ENCODE measurements around the gene MKLN1. TPM values are rescaled to one million over a fixed set of nuclear protein-coding genes. Genes with fewer than 3 reads are reported as not detected.

The MKLN1 gene
- total RNA-seq, 1 experiment from 2014 or later: 48.5 TPM

DNA sequence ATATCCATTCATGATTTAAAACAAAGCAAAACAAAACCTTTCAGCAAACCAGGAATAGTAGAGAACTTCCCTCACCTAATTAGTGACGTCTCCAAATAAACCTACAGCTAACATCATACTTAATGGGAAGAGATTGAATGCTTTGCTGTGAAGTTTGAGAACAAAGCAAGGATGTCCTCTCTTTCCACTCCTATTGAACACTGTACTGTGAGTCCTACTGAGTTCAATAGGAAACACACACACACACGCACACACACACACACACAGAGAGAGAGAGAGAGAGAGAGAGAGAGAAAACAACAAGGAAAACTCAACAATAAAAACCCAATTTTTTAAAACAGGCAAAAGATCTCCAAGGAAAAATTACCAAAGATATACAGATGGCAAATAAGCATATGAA lies 196.4 kb downstream of the MKLN1 start:
- Histone ChIP-seq H3K4me1 (ENCODE audit: control insufficient read depth in 1 of 2, insufficient read depth in 2 of 2, low read length in 2 of 2) (peaks cover 23 to 29% of the 10 kb centered on the region in 2 experiments), H3K9me3 (ENCODE audit: control insufficient read depth in 1 of 2, insufficient read depth in 1 of 2, low read depth in 1 of 2, low read length in 2 of 2) (no peaks in the 10 kb centered on the region), H3K27ac (ENCODE audit: low read depth, low read length) (no peak overlapping the region), H3K4me3 (replicated peaks in 1 of 2; ENCODE audit: low read depth in 1 of 2, low read length in 2 of 2) (no peak overlapping the region), H3K4me2 (ENCODE audit: low read length) (no peak overlapping the region), H3K79me2 (ENCODE audit: insufficient read depth, low read length) (peaks cover 3% of the 10 kb centered on the region; the same call in 1 of the 2 replicates), H3K9ac (ENCODE audit: low read length) (no peak overlapping the region), H3K9me2 (ENCODE audit: insufficient read depth) (no peaks in the 10 kb centered on the region), H3K27me3 (ENCODE audit: insufficient read depth, low read length) (no peaks in the 10 kb centered on the region), H4K20me1 (ENCODE audit: insufficient read depth) (no peaks in the 10 kb centered on the region), H2AFZ (ENCODE audit: low read depth, low read length, poor library complexity, severe bottlenecking) (no peak overlapping the region), H3K36me3 (ENCODE audit: control insufficient read depth in 1 of 2, insufficient read depth in 2 of 2, low read length in 2 of 2) (no peaks in the 10 kb centered on the region)
- POLR2A ChIA-PET: no interaction called here
- ATAC-seq: no peak
- TF ChIP-seq POLR2A (IDR thresholded peaks at IDR 0.05; ENCODE audit: borderline replicate concordance, extremely low read depth, insufficient read depth, insufficient read length) (no peak), YY1 (IDR thresholded peaks at IDR 0.05; ENCODE audit: extremely low read depth, insufficient replicate concordance, low read depth, low read length) (no peak), EZH2phosphoT487 (IDR thresholded peaks at IDR 0.05; ENCODE audit: borderline replicate concordance) (no peak), JUND (IDR thresholded peaks at IDR 0.05) (no peak), TCF7L2 (IDR thresholded peaks at IDR 0.05; ENCODE audit: borderline replicate concordance, extremely low read depth, insufficient read depth, insufficient read length) (no peak), ELF1 (IDR thresholded peaks at IDR 0.05; ENCODE audit: borderline replicate concordance, low read depth) (no peak), POLR2AphosphoS5 (IDR thresholded peaks at IDR 0.05; ENCODE audit: low read depth, low read length) (no peak), SIN3A (IDR thresholded peaks at IDR 0.05; ENCODE audit: low read depth) (no peak), SP1 (IDR thresholded peaks at IDR 0.05; ENCODE audit: low read depth) (no peak), CEBPB (IDR thresholded peaks at IDR 0.05; ENCODE audit: low read depth) (no peak), RAD21 (IDR thresholded peaks at IDR 0.05; ENCODE audit: low read depth) (no peak), EZH2 (IDR thresholded peaks at IDR 0.05) (no peak), EGR1 (IDR thresholded peaks at IDR 0.05; ENCODE audit: low read depth) (no peak), FOSL1 (IDR thresholded peaks at IDR 0.05; ENCODE audit: low read depth) (no peak)
- TF ChIP-seq, protein P1, sequence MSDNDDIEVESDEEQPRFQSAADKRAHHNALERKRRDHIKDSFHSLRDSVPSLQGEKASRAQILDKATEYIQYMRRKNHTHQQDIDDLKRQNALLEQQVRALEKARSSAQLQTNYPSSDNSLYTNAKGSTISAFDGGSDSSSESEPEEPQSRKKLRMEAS (IDR thresholded peaks at IDR 0.05): no peak
- TF ChIP-seq, protein P2, sequence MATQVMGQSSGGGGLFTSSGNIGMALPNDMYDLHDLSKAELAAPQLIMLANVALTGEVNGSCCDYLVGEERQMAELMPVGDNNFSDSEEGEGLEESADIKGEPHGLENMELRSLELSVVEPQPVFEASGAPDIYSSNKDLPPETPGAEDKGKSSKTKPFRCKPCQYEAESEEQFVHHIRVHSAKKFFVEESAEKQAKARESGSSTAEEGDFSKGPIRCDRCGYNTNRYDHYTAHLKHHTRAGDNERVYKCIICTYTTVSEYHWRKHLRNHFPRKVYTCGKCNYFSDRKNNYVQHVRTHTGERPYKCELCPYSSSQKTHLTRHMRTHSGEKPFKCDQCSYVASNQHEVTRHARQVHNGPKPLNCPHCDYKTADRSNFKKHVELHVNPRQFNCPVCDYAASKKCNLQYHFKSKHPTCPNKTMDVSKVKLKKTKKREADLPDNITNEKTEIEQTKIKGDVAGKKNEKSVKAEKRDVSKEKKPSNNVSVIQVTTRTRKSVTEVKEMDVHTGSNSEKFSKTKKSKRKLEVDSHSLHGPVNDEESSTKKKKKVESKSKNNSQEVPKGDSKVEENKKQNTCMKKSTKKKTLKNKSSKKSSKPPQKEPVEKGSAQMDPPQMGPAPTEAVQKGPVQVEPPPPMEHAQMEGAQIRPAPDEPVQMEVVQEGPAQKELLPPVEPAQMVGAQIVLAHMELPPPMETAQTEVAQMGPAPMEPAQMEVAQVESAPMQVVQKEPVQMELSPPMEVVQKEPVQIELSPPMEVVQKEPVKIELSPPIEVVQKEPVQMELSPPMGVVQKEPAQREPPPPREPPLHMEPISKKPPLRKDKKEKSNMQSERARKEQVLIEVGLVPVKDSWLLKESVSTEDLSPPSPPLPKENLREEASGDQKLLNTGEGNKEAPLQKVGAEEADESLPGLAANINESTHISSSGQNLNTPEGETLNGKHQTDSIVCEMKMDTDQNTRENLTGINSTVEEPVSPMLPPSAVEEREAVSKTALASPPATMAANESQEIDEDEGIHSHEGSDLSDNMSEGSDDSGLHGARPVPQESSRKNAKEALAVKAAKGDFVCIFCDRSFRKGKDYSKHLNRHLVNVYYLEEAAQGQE (IDR thresholded peaks at IDR 0.05; ENCODE audit: low read depth): no peak
- TF ChIP-seq, protein P3, sequence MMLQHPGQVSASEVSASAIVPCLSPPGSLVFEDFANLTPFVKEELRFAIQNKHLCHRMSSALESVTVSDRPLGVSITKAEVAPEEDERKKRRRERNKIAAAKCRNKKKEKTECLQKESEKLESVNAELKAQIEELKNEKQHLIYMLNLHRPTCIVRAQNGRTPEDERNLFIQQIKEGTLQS (IDR thresholded peaks at IDR 0.05): no peak
- TF ChIP-seq, protein P4, sequence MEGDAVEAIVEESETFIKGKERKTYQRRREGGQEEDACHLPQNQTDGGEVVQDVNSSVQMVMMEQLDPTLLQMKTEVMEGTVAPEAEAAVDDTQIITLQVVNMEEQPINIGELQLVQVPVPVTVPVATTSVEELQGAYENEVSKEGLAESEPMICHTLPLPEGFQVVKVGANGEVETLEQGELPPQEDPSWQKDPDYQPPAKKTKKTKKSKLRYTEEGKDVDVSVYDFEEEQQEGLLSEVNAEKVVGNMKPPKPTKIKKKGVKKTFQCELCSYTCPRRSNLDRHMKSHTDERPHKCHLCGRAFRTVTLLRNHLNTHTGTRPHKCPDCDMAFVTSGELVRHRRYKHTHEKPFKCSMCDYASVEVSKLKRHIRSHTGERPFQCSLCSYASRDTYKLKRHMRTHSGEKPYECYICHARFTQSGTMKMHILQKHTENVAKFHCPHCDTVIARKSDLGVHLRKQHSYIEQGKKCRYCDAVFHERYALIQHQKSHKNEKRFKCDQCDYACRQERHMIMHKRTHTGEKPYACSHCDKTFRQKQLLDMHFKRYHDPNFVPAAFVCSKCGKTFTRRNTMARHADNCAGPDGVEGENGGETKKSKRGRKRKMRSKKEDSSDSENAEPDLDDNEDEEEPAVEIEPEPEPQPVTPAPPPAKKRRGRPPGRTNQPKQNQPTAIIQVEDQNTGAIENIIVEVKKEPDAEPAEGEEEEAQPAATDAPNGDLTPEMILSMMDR (IDR thresholded peaks at IDR 0.05 in 2 of 3, conservative IDR thresholded peaks at IDR 0.05 in 1 of 3; ENCODE audit: borderline replicate concordance in 1 of 3, insufficient read depth in 1 of 3, low read depth in 2 of 3, low read length in 2 of 3): no peak
- RAD21 ChIA-PET (ENCODE audit: low non-redundant PET in 1 of 2, low total read pairs in 2 of 2, uncharacterized antibody in 2 of 2, unreplicated experiment in 2 of 2): no interaction called here
- intact Hi-C loops (cut with micrococcal nuclease): no loop called here
- BruUV-seq (replicated peaks): no TSS peak
- no peak for DNase-seq (ENCODE audit: low read depth, low spot score)
- CTCF ChIA-PET: no interaction called here

Data from HCT116 (cell line).